ENCODE measurements around the gene MESD. TPM values are rescaled to one million over a fixed set of nuclear protein-coding genes. Genes with fewer than 3 reads are reported as not detected.

Gene MESD
- total RNA-seq, 1 experiment from 2014 or later, result 13.7 TPM

DNA sequence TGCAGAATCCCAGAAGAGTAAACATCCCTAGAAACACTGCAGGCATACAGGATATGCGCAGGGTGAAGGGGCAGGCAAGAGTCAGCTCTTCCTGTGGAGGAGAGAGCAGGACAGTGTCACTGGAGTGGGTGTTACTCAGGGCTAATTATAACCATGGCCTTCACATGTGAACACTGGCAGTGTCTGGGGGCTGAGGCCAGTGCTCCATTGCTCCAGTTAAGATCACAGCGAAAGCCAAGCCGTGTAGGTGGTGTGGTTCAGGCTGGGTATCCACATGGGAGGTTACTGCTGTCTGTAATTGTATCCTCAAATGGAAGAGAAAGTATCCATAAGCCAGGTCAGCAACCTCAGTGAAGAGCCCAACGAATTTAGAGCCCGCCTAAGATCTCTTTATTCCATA lies 84.6 kb downstream of the MESD start:
- no peak overlapping the region for H2AFZ ChIP-seq (ENCODE audit: low read length)
- no peaks in the 10 kb centered on the region for H3K4me1 ChIP-seq (ENCODE audit: low read length)
- H3K9me3 ChIP-seq (ENCODE audit: low read length), result no peaks in the 10 kb centered on the region
- no peaks in the 10 kb centered on the region for H3K27me3 ChIP-seq (ENCODE audit: low read length)
- H3K4me3 ChIP-seq (ENCODE audit: low read length), result no peak overlapping the region
- no peaks in the 10 kb centered on the region for H3K79me2 ChIP-seq (ENCODE audit: low read length)
- H3K36me3 ChIP-seq (ENCODE audit: insufficient read depth, low read length), result no peaks in the 10 kb centered on the region
- no peak for DNase-seq
- H3K27ac ChIP-seq (ENCODE audit: low read length), result no peak overlapping the region
- H3K9ac ChIP-seq (ENCODE audit: low read length), result no peak overlapping the region
- H4K20me1 ChIP-seq (ENCODE audit: insufficient read depth, low read depth, low read length), result no peaks in the 10 kb centered on the region
- H3K4me2 ChIP-seq (ENCODE audit: low read depth, low read length, poor library complexity, severe bottlenecking), result no peak overlapping the region
- H3K9me2 ChIP-seq (replicated peaks; ENCODE audit: insufficient read depth, low read length), result no peaks in the 10 kb centered on the region

DNA sequence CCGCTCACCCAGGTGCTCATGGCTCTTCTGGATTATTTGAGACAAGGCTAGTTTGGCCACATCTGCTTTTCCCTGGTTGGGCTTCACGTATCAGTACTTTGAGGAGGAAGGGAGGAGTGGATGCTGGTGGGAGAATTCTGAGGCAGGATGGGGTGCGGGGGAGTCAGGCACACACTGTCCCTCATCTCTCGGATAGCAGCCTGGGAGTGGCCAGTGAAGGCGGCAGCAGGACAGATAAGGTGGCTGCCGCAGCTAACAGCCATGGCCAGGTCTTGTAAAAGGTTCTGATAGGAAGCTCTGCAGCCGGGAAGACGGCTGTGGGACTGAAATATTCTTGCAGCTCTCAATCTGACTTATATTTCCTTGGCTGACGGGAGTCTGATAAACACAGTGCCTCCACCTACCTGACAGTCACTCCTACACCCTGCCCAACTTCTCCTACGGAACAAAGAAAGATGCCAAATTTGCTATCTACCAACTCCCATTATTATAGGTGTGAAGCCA lies 87.3 kb downstream of the MESD start:
- Histone ChIP-seq H4K20me1 (ENCODE audit: insufficient read depth, low read depth, low read length) (no peaks in the 10 kb centered on the region), H3K79me2 (ENCODE audit: low read length) (no peaks in the 10 kb centered on the region), H3K27ac (ENCODE audit: low read length) (no peak overlapping the region), H3K9ac (ENCODE audit: low read length) (no peak overlapping the region), H3K4me3 (ENCODE audit: low read length) (no peak overlapping the region), H3K9me3 (ENCODE audit: low read length) (no peaks in the 10 kb centered on the region), H3K4me2 (ENCODE audit: low read depth, low read length, poor library complexity, severe bottlenecking) (no peak overlapping the region), H3K27me3 (ENCODE audit: low read length) (no peaks in the 10 kb centered on the region), H3K9me2 (replicated peaks; ENCODE audit: insufficient read depth, low read length) (no peaks in the 10 kb centered on the region), H3K4me1 (ENCODE audit: low read length) (no peaks in the 10 kb centered on the region), H3K36me3 (ENCODE audit: insufficient read depth, low read length) (no peaks in the 10 kb centered on the region), H2AFZ (ENCODE audit: low read length) (no peak overlapping the region)
- DNase-seq, result no peak

DNA sequence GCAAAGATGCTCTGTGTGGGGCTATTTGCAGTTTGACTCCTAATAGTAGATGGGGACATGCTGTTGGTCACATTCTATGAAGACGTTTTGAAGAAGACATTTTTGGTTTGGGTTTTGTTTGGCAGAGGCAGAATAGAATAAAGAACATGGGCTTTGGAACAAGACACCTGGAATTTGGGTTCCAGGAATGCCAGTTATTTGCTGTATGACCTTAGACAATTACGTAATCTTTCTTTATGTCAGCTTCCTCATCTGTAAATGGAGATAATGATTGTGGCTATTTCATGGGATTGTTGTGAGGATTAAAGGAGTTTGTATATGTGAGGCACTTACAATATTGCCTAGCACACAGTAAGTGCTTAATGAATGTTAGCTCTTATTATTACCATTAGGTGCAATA lies 91.6 kb downstream of the MESD start:
- H4K20me1 ChIP-seq (ENCODE audit: insufficient read depth, low read depth, low read length), result no peaks in the 10 kb centered on the region
- H3K4me3 ChIP-seq (ENCODE audit: low read length), result no peak overlapping the region
- no peak overlapping the region for H3K9ac ChIP-seq (ENCODE audit: low read length)
- no peaks in the 10 kb centered on the region for H3K36me3 ChIP-seq (ENCODE audit: insufficient read depth, low read length)
- H3K9me2 ChIP-seq (replicated peaks; ENCODE audit: insufficient read depth, low read length), result no peaks in the 10 kb centered on the region
- no peaks in the 10 kb centered on the region for H3K27me3 ChIP-seq (ENCODE audit: low read length)
- no peak overlapping the region for H3K4me2 ChIP-seq (ENCODE audit: low read depth, low read length, poor library complexity, severe bottlenecking)
- no peak overlapping the region for H2AFZ ChIP-seq (ENCODE audit: low read length)
- no peak overlapping the region for H3K27ac ChIP-seq (ENCODE audit: low read length)
- no peak for DNase-seq
- H3K9me3 ChIP-seq (ENCODE audit: low read length), result no peaks in the 10 kb centered on the region
- H3K4me1 ChIP-seq (ENCODE audit: low read length), result no peaks in the 10 kb centered on the region
- no peaks in the 10 kb centered on the region for H3K79me2 ChIP-seq (ENCODE audit: low read length)

Small RNAs within 50 kb of the gene (small RNA-seq; reads per million reads assigned to genes)
- gene MIR4514, result not detected

Other genes starting within 250 kb of the MESD start
- gene CEMIP, start 210.4 kb downstream of the MESD start, total RNA-seq (2014; rRNA removed; shearing (Covaris generic); ENCODE audit: low replicate concordance), result not detected in 2 replicates
- 5.4 and 12.8 TPM in 2 replicates for gene TLNRD1, start 11.1 kb upstream of the MESD start, total RNA-seq (2014; rRNA removed; shearing (Covaris generic); ENCODE audit: low replicate concordance)
- 0.11 TPM in 1 of 2 replicates, not detected in the other for gene CFAP161, start 144.5 kb upstream of the MESD start, total RNA-seq (2014; rRNA removed; shearing (Covaris generic); ENCODE audit: low replicate concordance)
- 3.3 and 4.4 TPM in 2 replicates for gene IL16, start 207.1 kb upstream of the MESD start, total RNA-seq (2014; rRNA removed; shearing (Covaris generic); ENCODE audit: low replicate concordance)